ENCODE results near the gene TMEM247. TPM values are rescaled to one million over a fixed set of nuclear protein-coding genes. Genes with fewer than 3 reads are reported as not detected.

Gene TMEM247
- total RNA-seq, 2 experiments from 2014 or later: not detected

GRCh38 chr2:46444732-46445131 is 34.6 kb upstream of the TMEM247 start:
- Histone ChIP-seq H3K4me3 (ENCODE audit: low read length) (no peak overlapping the region), H3K4me1 (ENCODE audit: insufficient read depth, low read length) (peaks cover 10% of the 10 kb centered on the region), H3K9me3 (ENCODE audit: control insufficient read depth in 1 of 2, insufficient read depth in 1 of 2, low read length in 2 of 2) (peaks cover 0 to 6% of the 10 kb centered on the region in 2 experiments), H3K27me3 (ENCODE audit: control insufficient read depth in 1 of 2, insufficient read depth in 2 of 2, low read length in 2 of 2) (no peaks in the 10 kb centered on the region), H3K27ac (ENCODE audit: low read depth in 1 of 2, low read length in 2 of 2) (no peak overlapping the region), H3K36me3 (ENCODE audit: insufficient read depth, low read length) (no peaks in the 10 kb centered on the region)
- DNase-seq: no peak
- H3K27ac Mint-ChIP-seq: no peak overlapping the region
- POLR2A ChIA-PET: no interaction called here
- no peak for ATAC-seq (ENCODE audit: poor library complexity)
- TF ChIP-seq, protein P1, sequence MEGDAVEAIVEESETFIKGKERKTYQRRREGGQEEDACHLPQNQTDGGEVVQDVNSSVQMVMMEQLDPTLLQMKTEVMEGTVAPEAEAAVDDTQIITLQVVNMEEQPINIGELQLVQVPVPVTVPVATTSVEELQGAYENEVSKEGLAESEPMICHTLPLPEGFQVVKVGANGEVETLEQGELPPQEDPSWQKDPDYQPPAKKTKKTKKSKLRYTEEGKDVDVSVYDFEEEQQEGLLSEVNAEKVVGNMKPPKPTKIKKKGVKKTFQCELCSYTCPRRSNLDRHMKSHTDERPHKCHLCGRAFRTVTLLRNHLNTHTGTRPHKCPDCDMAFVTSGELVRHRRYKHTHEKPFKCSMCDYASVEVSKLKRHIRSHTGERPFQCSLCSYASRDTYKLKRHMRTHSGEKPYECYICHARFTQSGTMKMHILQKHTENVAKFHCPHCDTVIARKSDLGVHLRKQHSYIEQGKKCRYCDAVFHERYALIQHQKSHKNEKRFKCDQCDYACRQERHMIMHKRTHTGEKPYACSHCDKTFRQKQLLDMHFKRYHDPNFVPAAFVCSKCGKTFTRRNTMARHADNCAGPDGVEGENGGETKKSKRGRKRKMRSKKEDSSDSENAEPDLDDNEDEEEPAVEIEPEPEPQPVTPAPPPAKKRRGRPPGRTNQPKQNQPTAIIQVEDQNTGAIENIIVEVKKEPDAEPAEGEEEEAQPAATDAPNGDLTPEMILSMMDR (IDR thresholded peaks at IDR 0.05): no peak
- no peaks in the 10 kb centered on the region for H3K36me3 Mint-ChIP-seq (ENCODE audit: low read depth)
- CTCF ChIA-PET: no interaction called here
- intact Hi-C loops (cut with DNase I, micrococcal nuclease): no loop called here
- peaks cover 10% of the 10 kb centered on the region for H3K9me3 Mint-ChIP-seq
- H3K4me1 Mint-ChIP-seq (ENCODE audit: low read depth): peaks cover 13% of the 10 kb centered on the region
- H3K27me3 Mint-ChIP-seq: no peaks in the 10 kb centered on the region
- no peak overlapping the region for H3K4me3 Mint-ChIP-seq

DNA sequence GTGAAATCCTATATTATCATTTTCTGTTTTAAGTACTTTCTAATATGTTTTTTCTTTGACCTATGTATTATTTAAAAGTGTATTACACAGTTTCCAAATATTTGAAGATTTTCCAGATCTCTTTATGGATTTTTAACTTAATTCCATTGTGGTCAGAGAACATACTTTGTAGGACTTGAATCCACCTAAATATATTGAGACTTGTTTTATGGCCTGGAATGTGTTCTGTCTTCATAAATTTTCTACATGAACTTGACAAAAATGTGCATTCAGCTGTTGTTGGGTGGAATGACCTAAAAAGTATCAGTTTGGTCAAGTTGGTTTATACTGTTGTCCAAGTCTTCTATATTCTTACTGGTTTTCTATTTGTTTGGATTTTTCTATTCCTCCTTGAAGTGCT is 33.8 kb upstream of the TMEM247 start:
- H3K4me1 Mint-ChIP-seq (ENCODE audit: low read depth): peaks cover 4% of the 10 kb centered on the region
- POLR2A ChIA-PET: no interaction called here

GRCh38 chr2:46446871-46447568 is 32.3 kb upstream of the TMEM247 start:
- Histone ChIP-seq H3K27me3 (ENCODE audit: control insufficient read depth in 1 of 2, insufficient read depth in 2 of 2, low read length in 2 of 2) (no peaks in the 10 kb centered on the region), H3K4me3 (ENCODE audit: low read length) (no peak overlapping the region), H3K4me1 (ENCODE audit: insufficient read depth, low read length) (no peaks in the 10 kb centered on the region), H3K36me3 (ENCODE audit: insufficient read depth, low read length) (no peaks in the 10 kb centered on the region), H3K9me3 (ENCODE audit: control insufficient read depth in 1 of 2, insufficient read depth in 1 of 2, low read length in 2 of 2) (peaks cover 0 to 6% of the 10 kb centered on the region in 2 experiments), H3K27ac (ENCODE audit: low read depth in 1 of 2, low read length in 2 of 2) (no peak overlapping the region)
- intact Hi-C loops (cut with DNase I, micrococcal nuclease): no loop called here
- no peak overlapping the region for H3K4me3 Mint-ChIP-seq
- H3K27ac Mint-ChIP-seq: no peak overlapping the region
- no peaks in the 10 kb centered on the region for H3K27me3 Mint-ChIP-seq
- no peak for DNase-seq
- ATAC-seq (ENCODE audit: poor library complexity): no peak
- peaks cover 10% of the 10 kb centered on the region for H3K9me3 Mint-ChIP-seq
- no peaks in the 10 kb centered on the region for H3K4me1 Mint-ChIP-seq (ENCODE audit: low read depth)
- CTCF ChIA-PET: no interaction called here
- H3K36me3 Mint-ChIP-seq (ENCODE audit: low read depth): no peaks in the 10 kb centered on the region
- TF ChIP-seq, protein P1 (IDR thresholded peaks at IDR 0.05): no peak
- POLR2A ChIA-PET: no interaction called here

More for the DNA sequence above, 33.8 kb upstream of the TMEM247 start:
- ATAC-seq (ENCODE audit: poor library complexity) (no peak), DNase-seq (no peak)
- no peak overlapping the region for H3K27ac ChIP-seq (ENCODE audit: low read depth in 1 of 2, low read length in 2 of 2)
- TF ChIP-seq, protein P1 (IDR thresholded peaks at IDR 0.05): no peak
- H3K27me3 Mint-ChIP-seq: no peaks in the 10 kb centered on the region
- intact Hi-C loops (cut with DNase I, micrococcal nuclease): no loop called here
- peaks cover 0 to 6% of the 10 kb centered on the region in 2 experiments for H3K9me3 ChIP-seq (ENCODE audit: control insufficient read depth in 1 of 2, insufficient read depth in 1 of 2, low read length in 2 of 2)
- H3K27me3 ChIP-seq (ENCODE audit: control insufficient read depth in 1 of 2, insufficient read depth in 2 of 2, low read length in 2 of 2): no peaks in the 10 kb centered on the region
- no peak overlapping the region for H3K4me3 ChIP-seq (ENCODE audit: low read length)
- no peaks in the 10 kb centered on the region for H3K36me3 Mint-ChIP-seq (ENCODE audit: low read depth)
- H3K4me1 ChIP-seq (ENCODE audit: insufficient read depth, low read length): peaks cover 2% of the 10 kb centered on the region
- no peak overlapping the region for H3K27ac Mint-ChIP-seq
- no peaks in the 10 kb centered on the region for H3K36me3 ChIP-seq (ENCODE audit: insufficient read depth, low read length)
- no peak overlapping the region for H3K4me3 Mint-ChIP-seq
- H3K9me3 Mint-ChIP-seq: peaks cover 10% of the 10 kb centered on the region
- CTCF ChIA-PET: no interaction called here

All from CD4-positive, alpha-beta T cell (primary cell).